Tibial nerve (tissue), 4 donors: ENCODE results near the gene LYPD6. TPM values are rescaled to one million over a fixed set of nuclear protein-coding genes. Genes with fewer than 3 reads are reported as not detected.

ENCODE experiments used
- DNase-seq, 2 donors: peaks; one replicate each; pipeline ENCODE4 v3.0.0-alpha.2; 2019; ENCODE audit warnings: low spot score in 2 of 2
- H3K27ac ChIP-seq, 4 donors: fragments of 200-600 bp; sonication (generic) in 3 of 4; one replicate each; pipeline ENCODE4 v1.5.1; 2017 to 2019; ENCODE audit warnings: mild to moderate bottlenecking in 1 of 4
- H3K27me3 ChIP-seq, 2 donors: fragments of 200-600 bp; sonication (generic) in 1 of 2; one replicate each; pipeline versions ENCODE4 v1.5.1 to v1.6.0; 2017 to 2019
- H3K36me3 ChIP-seq, 3 donors: fragments of 200-600 bp; sonication (generic); one replicate each; pipeline ENCODE4 v1.5.1; 2018 to 2019
- H3K4me1 ChIP-seq, 4 donors: fragments of 200-600 bp; sonication (generic) in 3 of 4; one replicate each; pipeline ENCODE4 v1.5.1; 2017 to 2019
- H3K4me3 ChIP-seq, 4 donors: fragments of 200-600 bp; sonication (generic) in 3 of 4; one replicate each; pipeline ENCODE4 v1.5.1; 2017 to 2019; ENCODE audit warnings: mild to moderate bottlenecking in 1 of 4, moderate library complexity in 1 of 4
- H3K9me3 ChIP-seq, 4 donors: fragments of 200-600 bp; sonication (generic) in 3 of 4; one replicate each; pipeline ENCODE4 v1.5.1; 2017 to 2019
- CTCF ChIP-seq, 5 experiments: fragments of 200-600 bp in 3 of 5; fragments of 450-650 bp in 2 of 5; sonication (generic) in 3 of 5; IDR thresholded peaks; one replicate each; pipeline ENCODE4 v1.5.1; 2016 to 2019; ENCODE audit warnings: antibody characterized with exemption in 5 of 5, mild to moderate bottlenecking in 3 of 5, moderate library complexity in 2 of 5
- EP300 ChIP-seq, 2 donors: sonication (generic); formaldehyde crosslinking; IDR thresholded peaks; one replicate each; pipeline ENCODE4 v1.6.1; 2017; ENCODE audit warnings: antibody characterized with exemption in 2 of 2, mild to moderate bottlenecking in 1 of 2
- POLR2A ChIP-seq, 2 donors: fragments of 450-650 bp; IDR thresholded peaks; one replicate each; pipeline ENCODE4 v1.6.1; 2017; ENCODE audit warnings: antibody characterized with exemption in 2 of 2, mild to moderate bottlenecking in 2 of 2, moderate library complexity in 2 of 2
- WGBS, 2 donors: methylation state at CpG; one replicate each; pipeline ENCODE4 v1.1.5; 2018; 5-methylcytosine and 5-hydroxymethylcytosine counted together
- total RNA-seq, 4 donors: library from RNA; depleted of rRNA; stranded (reverse); fragments of >200 nt; gene quantifications; one replicate each; pipeline ENCODE4 v1.1.0, GENCODE V29; 2016

LYPD6 gene
- total RNA-seq, 4 donors from 2014 or later: 2.4 to 10.7 (median 8.2) TPM

GRCh38 chr2:149339324-149339723 lies 8.9 kb downstream of the LYPD6 start:
- Histone ChIP-seq H3K27me3 (peaks cover 0 to 3% of the 10 kb centered on the region in 2 donors), H3K36me3 (no peaks in the 10 kb centered on the region), H3K27ac (no peak overlapping the region), H3K4me3 (no peak overlapping the region), H3K9me3 (no peaks in the 10 kb centered on the region), H3K4me1 (no peaks in the 10 kb centered on the region)
- DNase-seq: no peak
- no peak for TF ChIP-seq POLR2A (IDR thresholded peaks at IDR 0.05)
- TF ChIP-seq CTCF (IDR thresholded peaks at IDR 0.05): no peak
- no peak for TF ChIP-seq EP300 (IDR thresholded peaks at IDR 0.05)
- WGBS, 2 donors: 84% methylated on average over 2 of the region's 2 CpGs

GRCh38 chr2:149342509-149342908 lies 12.1 kb downstream of the LYPD6 start:
- peak overlapping the region in 1 of 4 donors; percentile 29 for H3K27ac ChIP-seq
- H3K36me3 ChIP-seq: no peaks in the 10 kb centered on the region
- H3K4me1 ChIP-seq: no peaks in the 10 kb centered on the region
- no peak for DNase-seq
- no peaks in the 10 kb centered on the region for H3K27me3 ChIP-seq
- 21 to 22% methylated on average over 1 of the region's 1 CpG for WGBS, 2 donors
- no peaks in the 10 kb centered on the region for H3K9me3 ChIP-seq
- no peak overlapping the region for H3K4me3 ChIP-seq
- TF ChIP-seq CTCF (IDR thresholded peaks at IDR 0.05) (no peak), EP300 (IDR thresholded peaks at IDR 0.05) (no peak), POLR2A (IDR thresholded peaks at IDR 0.05) (no peak)

- H3K9me3 ChIP-seq: no peaks in the 10 kb centered on the region
- H3K36me3 ChIP-seq: no peaks in the 10 kb centered on the region
- no peak for DNase-seq
- no peak overlapping the region for H3K27ac ChIP-seq
- H3K4me3 ChIP-seq: no peak overlapping the region
- TF ChIP-seq EP300 (IDR thresholded peaks at IDR 0.05): no peak
- no peak for TF ChIP-seq POLR2A (IDR thresholded peaks at IDR 0.05)
- TF ChIP-seq CTCF (IDR thresholded peaks at IDR 0.05): no peak
- no peaks in the 10 kb centered on the region for H3K27me3 ChIP-seq
- 74 to 87% methylated on average over 2 of the region's 2 CpGs for WGBS, 2 donors
- no peaks in the 10 kb centered on the region for H3K4me1 ChIP-seq
Measured at GRCh38 chr2:149344105-149344504, 13.7 kb downstream of the LYPD6 start.

- no peak for DNase-seq
- Histone ChIP-seq H3K27me3 (no peaks in the 10 kb centered on the region), H3K36me3 (no peaks in the 10 kb centered on the region), H3K9me3 (no peaks in the 10 kb centered on the region), H3K4me3 (no peak overlapping the region), H3K4me1 (no peaks in the 10 kb centered on the region), H3K27ac (no peak overlapping the region)
- TF ChIP-seq EP300 (IDR thresholded peaks at IDR 0.05): no peak
- TF ChIP-seq POLR2A (IDR thresholded peaks at IDR 0.05): no peak
- no peak for TF ChIP-seq CTCF (IDR thresholded peaks at IDR 0.05)
- WGBS, 2 donors: 70 to 76% methylated on average over 2 of the region's 2 CpGs
Measured at GRCh38 chr2:149346272-149346671, 15.9 kb downstream of the LYPD6 start.

- Histone ChIP-seq H3K27me3 (no peaks in the 10 kb centered on the region), H3K36me3 (no peaks in the 10 kb centered on the region), H3K9me3 (no peaks in the 10 kb centered on the region), H3K4me3 (no peak overlapping the region), H3K27ac (no peak overlapping the region), H3K4me1 (no peaks in the 10 kb centered on the region)
- WGBS, 2 donors: 96 to 97% methylated on average over 2 of the region's 2 CpGs
- TF ChIP-seq EP300 (IDR thresholded peaks at IDR 0.05) (no peak), POLR2A (IDR thresholded peaks at IDR 0.05) (no peak), CTCF (IDR thresholded peaks at IDR 0.05) (no peak)
- no peak for DNase-seq
Measured at GRCh38 chr2:149348291-149348690, 17.9 kb downstream of the LYPD6 start.
